GM18498 (cell line): ENCODE data around the gene TSC22D3.
A peak's percentile ranks its signal among the peaks of the same experiment; 100 is the strongest.
"Not testable (repeated sequence)": the region's sequence is repeated elsewhere in the genome, so short reads cannot be mapped to it uniquely, and the experiment has no call there.

Experiments used
- ATAC-seq: cut with Tn5 transposase; IDR thresholded peaks from one replicate; pipeline ENCODE4 v1.9.1; 2021; ENCODE audit warnings: mild to moderate bottlenecking, moderate library complexity; ENCODE audit not compliant: unreplicated experiment

The TSC22D3 gene

DNA sequence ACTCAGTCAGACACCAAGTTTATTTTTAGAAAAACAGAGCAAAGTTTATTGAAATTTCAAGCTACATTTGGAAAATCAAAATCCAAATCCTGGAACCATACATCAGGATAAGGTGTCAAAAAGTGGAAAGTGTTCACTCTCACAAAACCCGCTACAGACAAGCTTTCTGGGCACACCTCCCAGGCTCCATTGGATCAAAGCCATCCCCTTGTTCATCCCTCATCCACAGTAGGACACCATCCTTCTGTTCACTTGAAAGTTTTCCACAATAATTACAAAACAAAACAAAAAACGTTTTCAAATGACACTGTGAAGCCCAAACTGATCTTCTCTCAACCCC, 62.4 kb downstream of the TSC22D3 start:
- ATAC-seq: no peak

- ATAC-seq: no peak
These were observed 63.1 kb downstream of the TSC22D3 start for GRCh38 chrX:107712231-107713202.

DNA sequence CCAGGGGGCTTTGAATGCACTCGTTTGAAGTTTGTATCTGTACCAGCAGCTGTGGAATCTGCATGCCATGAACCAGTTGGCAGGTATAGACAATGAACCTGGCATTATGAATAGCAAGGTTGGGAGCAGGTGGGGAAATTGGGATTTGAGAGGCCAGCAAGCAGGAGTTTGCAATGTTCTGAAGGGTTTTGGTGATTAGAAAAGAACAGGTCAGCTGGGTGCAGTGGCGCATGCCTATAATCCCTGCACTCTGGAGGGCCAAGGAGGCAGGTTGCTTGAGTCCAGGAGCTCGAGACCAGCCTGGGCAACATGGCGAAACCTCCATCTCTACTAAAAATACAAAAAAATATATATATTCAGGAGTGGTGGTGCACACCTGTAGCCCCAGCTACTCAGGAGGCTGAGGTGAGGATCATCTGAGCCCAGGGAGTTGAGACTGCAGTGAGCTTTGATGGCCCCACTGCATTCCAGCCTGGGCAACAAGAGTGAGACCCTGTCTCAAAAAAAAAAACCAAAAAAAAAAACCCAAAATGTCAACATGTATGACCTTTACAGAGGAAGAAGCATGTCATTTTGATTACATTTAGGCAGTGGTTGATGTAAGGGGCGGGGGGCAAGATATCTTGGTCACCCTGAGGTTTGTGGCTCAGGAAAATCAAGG, 63.9 kb downstream of the TSC22D3 start:
- no peak for ATAC-seq

DNA sequence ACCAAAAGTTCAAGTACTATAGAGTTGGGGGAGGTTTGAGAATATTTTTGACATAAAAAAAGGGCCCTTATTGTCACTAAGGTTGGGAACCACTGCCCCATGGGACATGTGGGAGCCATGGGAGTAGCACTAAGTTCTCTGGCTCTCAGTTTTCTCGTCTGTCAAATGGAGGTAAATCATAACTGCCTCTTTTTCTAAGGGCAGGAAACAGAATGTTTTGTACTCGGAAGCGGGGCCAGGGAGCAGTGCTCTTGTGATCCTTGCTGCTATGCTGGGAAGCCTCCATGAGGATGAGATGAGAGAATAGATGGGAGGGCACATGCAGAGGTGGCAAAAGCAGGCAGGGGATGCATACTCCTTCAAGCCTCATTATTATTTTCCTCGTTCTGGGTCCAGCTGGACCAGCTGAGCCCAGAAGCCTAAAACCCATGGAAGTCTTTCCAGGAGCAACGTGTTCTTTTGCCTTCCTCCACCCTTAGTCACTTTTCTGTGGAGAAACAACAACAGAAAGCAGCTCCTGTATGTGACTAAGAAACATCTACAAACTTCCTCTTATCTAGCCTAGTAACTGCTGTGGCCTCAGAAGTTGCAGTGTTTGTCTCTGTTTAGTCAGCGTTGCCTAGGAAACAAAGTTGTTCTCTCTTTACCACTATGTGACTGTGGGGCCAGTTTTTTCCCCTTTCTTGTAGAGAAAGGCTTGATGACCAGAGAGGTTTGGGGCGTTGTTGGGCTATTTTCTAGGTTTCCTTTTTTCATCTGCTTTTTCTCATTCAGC, 64.8 kb downstream of the TSC22D3 start:
- ATAC-seq: peak; percentile 97

- no peak for ATAC-seq
These were observed 66.3 kb downstream of the TSC22D3 start for GRCh38 chrX:107709266-107709806.

DNA sequence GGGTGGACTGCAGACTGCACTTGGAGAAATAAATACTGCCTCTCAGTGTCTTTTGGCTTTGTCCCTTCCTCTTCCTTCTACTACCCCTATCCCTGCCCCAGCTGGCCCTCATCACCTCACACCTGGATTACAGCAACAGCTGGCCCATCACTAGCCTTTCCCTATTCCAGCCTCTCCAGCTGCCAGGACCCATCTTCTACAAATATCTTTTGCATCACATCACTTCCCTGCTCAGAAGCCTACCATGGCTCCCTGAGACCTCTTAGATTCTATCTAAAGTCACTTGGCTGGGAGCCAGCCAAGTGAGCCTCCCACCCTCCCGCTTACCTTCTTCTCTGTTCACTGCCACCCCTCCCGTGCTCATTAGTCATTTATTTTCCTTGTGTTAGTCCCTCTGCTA, 66.8 kb downstream of the TSC22D3 start:
- ATAC-seq: no peak

DNA sequence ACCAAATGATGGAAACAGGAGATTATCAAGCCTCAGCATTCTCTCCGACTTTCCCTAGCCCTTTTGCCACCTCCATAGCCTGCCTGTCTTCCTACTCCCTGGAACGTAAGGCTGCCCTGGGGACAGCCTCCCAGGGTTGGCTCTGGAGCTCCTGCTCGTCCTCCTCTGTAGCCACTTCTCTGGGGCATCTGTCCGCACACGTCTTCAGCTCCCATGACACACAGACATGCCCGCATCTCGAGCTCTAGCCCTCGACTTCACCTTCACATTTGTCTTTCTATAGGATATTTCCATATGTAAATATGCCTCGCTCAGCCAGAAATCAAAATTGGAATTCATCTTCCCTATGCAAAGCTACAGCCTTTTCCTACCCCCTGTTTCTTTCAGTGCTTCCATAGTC, 67.7 kb downstream of the TSC22D3 start:
- ATAC-seq: no peak

- no peak for ATAC-seq
These were observed 69.3 kb downstream of the TSC22D3 start for GRCh38 chrX:107706309-107706708.

- ATAC-seq: no peak
These were observed 71.0 kb downstream of the TSC22D3 start for GRCh38 chrX:107704587-107704986.

GRCh38 chrX:107704181-107704580, 71.4 kb downstream of the TSC22D3 start:
- no peak for ATAC-seq

- ATAC-seq: peak; percentile 78
These were observed 74.0 kb downstream of the TSC22D3 start for GRCh38 chrX:107701493-107702121.

DNA sequence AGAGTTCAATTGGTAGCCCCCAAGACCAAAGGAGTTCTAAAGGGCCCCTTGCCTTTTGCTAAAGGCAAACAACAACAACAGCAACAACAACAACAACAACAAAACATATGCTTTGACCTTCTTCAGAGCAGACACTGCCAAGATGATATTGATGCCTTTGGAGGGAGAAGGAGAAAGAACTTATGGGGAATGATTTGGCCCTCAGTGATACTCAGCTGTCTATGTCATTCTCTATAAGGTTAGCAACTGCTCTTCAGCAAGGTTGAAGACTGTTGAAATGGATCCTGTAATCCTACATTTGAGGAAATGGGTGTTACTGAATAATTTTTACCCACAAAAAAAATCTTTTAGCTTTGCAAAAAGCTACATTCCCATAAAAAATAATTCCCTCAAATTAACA, 74.8 kb downstream of the TSC22D3 start:
- no peak for ATAC-seq

DNA sequence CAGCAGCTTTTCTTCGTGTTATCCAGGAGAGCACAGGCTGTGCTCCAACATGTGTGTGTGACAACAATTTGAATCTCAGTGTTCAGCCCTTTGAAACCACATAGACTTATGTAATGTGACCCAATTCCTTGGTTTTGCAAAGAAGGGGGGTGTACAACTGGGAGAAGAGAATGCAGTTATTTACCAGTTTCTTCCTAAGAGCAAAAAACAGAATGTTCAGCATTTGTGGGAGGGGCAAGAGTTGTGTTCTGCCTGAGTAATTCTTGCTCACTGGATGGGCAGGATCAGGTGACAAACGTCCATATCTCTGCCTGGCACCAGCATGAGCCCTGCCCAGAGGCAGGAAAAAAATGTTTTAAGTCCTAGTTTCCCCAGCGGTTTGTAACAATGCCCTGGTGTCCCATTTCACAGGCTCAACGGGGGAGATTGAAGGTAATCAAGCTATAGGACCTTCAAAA, 75.2 kb downstream of the TSC22D3 start:
- no peak for ATAC-seq

- no peak for ATAC-seq
These were observed 76.0 kb downstream of the TSC22D3 start for GRCh38 chrX:107699616-107700015.

DNA sequence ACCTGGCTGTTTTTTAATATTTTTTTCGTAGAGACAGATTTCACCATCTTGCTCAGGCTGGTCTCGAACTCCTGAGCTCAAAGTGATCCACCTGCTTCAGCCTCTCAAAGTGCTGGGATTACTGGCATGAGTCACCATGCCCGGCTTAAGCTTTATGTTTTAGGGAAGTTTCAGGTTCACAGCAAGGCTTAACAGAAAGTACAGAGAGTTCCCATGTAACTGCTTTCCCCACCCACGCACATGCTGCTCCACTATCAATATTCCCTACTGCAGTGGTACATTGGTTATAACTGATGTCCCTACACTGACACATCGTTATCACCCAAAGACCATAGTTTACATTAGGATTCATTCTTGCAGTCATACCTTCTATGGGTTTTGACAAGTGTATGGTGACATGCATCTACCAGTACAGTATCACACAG, 84.6 kb downstream of the TSC22D3 start:
- ATAC-seq: no peak

GRCh38 chrX:107687445-107687844, 88.1 kb downstream of the TSC22D3 start:
- ATAC-seq: no peak

- no peak for ATAC-seq
These were observed 88.8 kb downstream of the TSC22D3 start for GRCh38 chrX:107686792-107687191.

- ATAC-seq: no peak
These were observed 89.6 kb downstream of the TSC22D3 start for GRCh38 chrX:107686026-107686425.

- ATAC-seq: not testable (repeated sequence)
These were observed 90.0 kb downstream of the TSC22D3 start for GRCh38 chrX:107685586-107685985.

DNA sequence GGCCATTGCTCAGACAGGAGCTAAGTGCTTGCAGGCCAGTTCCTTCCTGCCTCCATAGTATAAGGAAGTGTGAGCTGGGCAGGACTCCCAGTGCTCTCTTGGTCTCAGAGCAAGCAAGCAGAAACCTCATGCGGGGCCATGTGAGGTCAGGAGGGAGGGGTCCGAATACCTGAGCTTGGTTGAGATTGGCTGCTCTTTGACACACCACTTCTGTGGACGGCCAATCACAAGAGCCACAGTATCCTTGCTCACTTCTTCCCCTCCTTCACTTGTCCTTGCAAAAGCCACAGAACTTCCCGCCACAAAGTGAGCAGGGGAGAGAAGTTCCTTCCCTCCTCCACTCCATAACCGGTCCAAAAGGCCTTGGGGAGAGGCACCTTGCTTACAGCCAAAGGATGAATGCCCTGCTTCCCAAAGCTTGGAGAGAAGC, 90.6 kb downstream of the TSC22D3 start:
- ATAC-seq: peak; percentile 94

GRCh38 chrX:107683931-107684330, 91.7 kb downstream of the TSC22D3 start:
- no peak for ATAC-seq
